Measurements from ENCODE around the gene NUDT19. TPM values are rescaled to one million over a fixed set of nuclear protein-coding genes. Genes with fewer than 3 reads are reported as not detected.

Gene NUDT19
- total RNA-seq, 1 experiment from 2014 or later, result 6.1 TPM

DNA sequence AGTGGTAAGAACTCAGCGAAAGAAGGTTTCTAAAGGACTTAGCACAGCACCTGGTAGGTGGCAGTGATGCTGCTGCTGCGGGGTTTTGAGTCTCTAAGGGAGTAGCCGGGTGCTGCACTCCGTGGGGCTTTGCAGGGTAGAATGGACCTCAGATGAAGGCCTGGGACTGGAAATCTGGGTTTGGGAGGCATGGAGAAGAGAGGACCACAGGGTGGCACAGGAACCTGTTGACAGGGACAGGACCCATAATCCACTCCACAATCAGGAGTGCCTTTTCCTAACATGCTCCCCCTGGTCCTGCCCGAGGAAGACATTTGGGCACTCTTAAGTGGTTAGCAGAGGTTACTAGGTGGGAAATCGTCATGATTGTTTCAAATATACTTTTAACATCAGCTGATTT, 57.7 kb downstream of the NUDT19 start:
- no peak overlapping the region for H3K4me2 ChIP-seq (ENCODE audit: insufficient read depth, insufficient read length, low read length)
- no peak overlapping the region for H2AFZ ChIP-seq (ENCODE audit: low read length)
- H4K5ac ChIP-seq (ENCODE audit: insufficient read length, low read depth, low read length), result no peak overlapping the region
- no peak overlapping the region for H3K23ac ChIP-seq (ENCODE audit: insufficient read length, low read depth, low read length)
- no peaks in the 10 kb centered on the region for H3K27me3 ChIP-seq (ENCODE audit: insufficient read depth, low read length)
- H3K4ac ChIP-seq (ENCODE audit: low read depth, low read length), result no peak overlapping the region
- Mint-ChIP-seq H3K36me3 (ENCODE audit: insufficient read depth in 1 of 3, low read depth in 3 of 3) (no peaks in the 10 kb centered on the region), H3K4me1 (peaks cover 3 to 5% of the 10 kb centered on the region in 2 experiments; a peak in 3 of 4 replicates), H3K4me3 (no peak overlapping the region), H3K9me3 (no peaks in the 10 kb centered on the region), H3K27ac (peak overlapping the region in 1 of 3 experiments; percentile 71; a peak in 3 of 7 replicates), H3K27me3 (ENCODE audit: low read depth) (no peaks in the 10 kb centered on the region; the same call in 1 of the 2 replicates)
- no peaks in the 10 kb centered on the region for H3K9me3 ChIP-seq (ENCODE audit: control insufficient read depth, low read depth, low read length)
- H2BK5ac ChIP-seq (ENCODE audit: insufficient read length, low read length), result no peak overlapping the region
- no peaks in the 10 kb centered on the region for H3K79me2 ChIP-seq (ENCODE audit: insufficient read depth, low read length)
- no peak overlapping the region for H3K56ac ChIP-seq (ENCODE audit: insufficient read length, low read depth, low read length)
- H4K8ac ChIP-seq (replicated peaks; ENCODE audit: insufficient read length, low read depth, low read length), result no peak overlapping the region
- no peak for DNase-seq
- H2BK120ac ChIP-seq (ENCODE audit: low read depth, low read length, poor library complexity, severe bottlenecking), result no peak overlapping the region
- no peak overlapping the region for H3T11ph ChIP-seq (ENCODE audit: low read length)
- H2AK5ac ChIP-seq (ENCODE audit: insufficient read length, low read length), result no peak overlapping the region
- no peak overlapping the region for H3K14ac ChIP-seq (ENCODE audit: insufficient read depth, low read length)
- H3K27ac ChIP-seq (ENCODE audit: insufficient read length, low read depth, low read length), result no peak overlapping the region
- no peak overlapping the region for H3K9ac ChIP-seq (ENCODE audit: extremely low read depth, insufficient read length, low read length)
- no peaks in the 10 kb centered on the region for H3K23me2 ChIP-seq (ENCODE audit: insufficient read length, low read depth, low read length, poor library complexity, severe bottlenecking)
- H2BK12ac ChIP-seq (ENCODE audit: insufficient read length, low read depth, low read length), result no peak overlapping the region
- no peaks in the 10 kb centered on the region for H4K20me1 ChIP-seq (ENCODE audit: control insufficient read depth, insufficient read depth, insufficient read length)
- H3K18ac ChIP-seq (ENCODE audit: insufficient read length, low read depth, low read length), result no peak overlapping the region
- no peak overlapping the region for H2BK20ac ChIP-seq (ENCODE audit: low read depth, low read length, poor library complexity, severe bottlenecking)
- TF ChIP-seq CTCF (conservative IDR thresholded peaks at IDR 0.05), result no peak
- no peak overlapping the region for H4K91ac ChIP-seq (ENCODE audit: insufficient read length, low read depth, low read length)
- no peaks in the 10 kb centered on the region for H3K4me1 ChIP-seq (ENCODE audit: insufficient read depth, low read length)
- no peak overlapping the region for H2BK15ac ChIP-seq (ENCODE audit: low read depth, low read length)
- no peaks in the 10 kb centered on the region for H3K79me1 ChIP-seq (ENCODE audit: insufficient read depth, low read depth, low read length, poor library complexity, severe bottlenecking)
- no CpG with 5 or more reads among the region's 6 CpGs for WGBS (ENCODE audit: extremely low coverage, insufficient read length, low lambda C conversion rate)
